Measurements from ENCODE around the gene AFF2. TPM values are rescaled to one million over a fixed set of nuclear protein-coding genes. Genes with fewer than 3 reads are reported as not detected.

Gene AFF2
- total RNA-seq, 1 donor from 2014 or later, result 0.74 TPM

DNA sequence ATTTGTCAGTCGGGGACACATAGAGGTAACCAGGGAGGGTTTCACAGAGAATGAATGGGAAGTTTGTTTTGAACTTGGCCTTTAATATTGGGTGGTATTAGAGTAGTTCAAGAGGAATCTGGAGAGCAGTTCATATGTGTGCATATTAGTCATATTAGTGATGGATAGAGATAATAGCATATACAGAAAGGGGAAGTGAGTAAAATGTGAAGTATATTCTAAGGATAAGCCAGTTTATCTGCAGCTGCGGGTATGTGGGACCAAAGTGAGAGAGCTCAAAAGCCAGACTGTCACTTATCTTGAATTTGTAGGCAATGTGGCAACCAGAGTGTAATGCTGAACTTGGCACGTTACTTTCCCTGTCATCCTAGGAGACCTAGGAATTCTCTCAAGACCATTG, 169.9 kb downstream of the AFF2 start:
- intact Hi-C loops (cut with DNase I), result no loop called here
- no peaks in the 10 kb centered on the region for H3K36me3 ChIP-seq
- H3K4me1 ChIP-seq, result no peaks in the 10 kb centered on the region
- no peak overlapping the region for H3K4me3 ChIP-seq
- TF ChIP-seq POLR2A (IDR thresholded peaks at IDR 0.05) (no peak), POLR2AphosphoS5 (IDR thresholded peaks at IDR 0.05; ENCODE audit: insufficient read depth in 1 of 2, low read depth in 1 of 2) (no peak)
- TF ChIP-seq, protein P1, sequence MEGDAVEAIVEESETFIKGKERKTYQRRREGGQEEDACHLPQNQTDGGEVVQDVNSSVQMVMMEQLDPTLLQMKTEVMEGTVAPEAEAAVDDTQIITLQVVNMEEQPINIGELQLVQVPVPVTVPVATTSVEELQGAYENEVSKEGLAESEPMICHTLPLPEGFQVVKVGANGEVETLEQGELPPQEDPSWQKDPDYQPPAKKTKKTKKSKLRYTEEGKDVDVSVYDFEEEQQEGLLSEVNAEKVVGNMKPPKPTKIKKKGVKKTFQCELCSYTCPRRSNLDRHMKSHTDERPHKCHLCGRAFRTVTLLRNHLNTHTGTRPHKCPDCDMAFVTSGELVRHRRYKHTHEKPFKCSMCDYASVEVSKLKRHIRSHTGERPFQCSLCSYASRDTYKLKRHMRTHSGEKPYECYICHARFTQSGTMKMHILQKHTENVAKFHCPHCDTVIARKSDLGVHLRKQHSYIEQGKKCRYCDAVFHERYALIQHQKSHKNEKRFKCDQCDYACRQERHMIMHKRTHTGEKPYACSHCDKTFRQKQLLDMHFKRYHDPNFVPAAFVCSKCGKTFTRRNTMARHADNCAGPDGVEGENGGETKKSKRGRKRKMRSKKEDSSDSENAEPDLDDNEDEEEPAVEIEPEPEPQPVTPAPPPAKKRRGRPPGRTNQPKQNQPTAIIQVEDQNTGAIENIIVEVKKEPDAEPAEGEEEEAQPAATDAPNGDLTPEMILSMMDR (IDR thresholded peaks at IDR 0.05), result no peak
- no peak overlapping the region for H3K27ac ChIP-seq
- peaks cover 8% of the 10 kb centered on the region for H3K9me3 ChIP-seq
- no peaks in the 10 kb centered on the region for H3K27me3 ChIP-seq
- no peak for DNase-seq (ENCODE audit: extremely low spot score in 2 of 2)

DNA sequence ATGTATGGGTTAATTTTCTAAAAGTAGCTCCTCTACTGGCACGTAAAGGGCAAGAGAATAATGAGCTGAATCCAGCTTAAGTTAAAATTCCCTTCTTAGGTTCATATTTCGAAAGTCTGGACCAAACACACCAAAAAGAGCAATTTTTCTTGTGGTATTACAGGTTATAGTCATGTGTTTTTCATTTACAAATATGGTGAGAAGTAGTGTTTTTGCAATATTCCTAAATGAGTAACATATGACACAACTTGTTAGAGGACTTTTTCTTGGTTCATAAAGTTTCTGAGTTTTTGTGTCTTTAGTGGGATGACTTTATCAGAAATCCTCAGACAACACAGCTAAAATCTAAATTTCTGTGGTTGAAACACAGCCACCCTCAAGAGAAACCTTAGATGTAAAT, 172.1 kb downstream of the AFF2 start:
- Histone ChIP-seq H3K4me3 (no peak overlapping the region), H3K9me3 (peaks cover 8% of the 10 kb centered on the region), H3K27me3 (no peaks in the 10 kb centered on the region), H3K27ac (no peak overlapping the region), H3K4me1 (no peaks in the 10 kb centered on the region), H3K36me3 (no peaks in the 10 kb centered on the region)
- no peak for DNase-seq (ENCODE audit: extremely low spot score in 2 of 2)
- intact Hi-C loops (cut with DNase I), result no loop called here
- TF ChIP-seq POLR2A (IDR thresholded peaks at IDR 0.05) (no peak), POLR2AphosphoS5 (IDR thresholded peaks at IDR 0.05; ENCODE audit: insufficient read depth in 1 of 2, low read depth in 1 of 2) (no peak)
- TF ChIP-seq, protein P1 (IDR thresholded peaks at IDR 0.05), result no peak

GRCh38 chrX:148681605-148682004, 181.2 kb downstream of the AFF2 start:
- Histone ChIP-seq H3K27ac (no peak overlapping the region), H3K9me3 (no peaks in the 10 kb centered on the region), H3K27me3 (no peaks in the 10 kb centered on the region), H3K36me3 (no peaks in the 10 kb centered on the region), H3K4me1 (no peaks in the 10 kb centered on the region), H3K4me3 (no peak overlapping the region)
- no peak for DNase-seq (ENCODE audit: extremely low spot score in 2 of 2)
- no peak for TF ChIP-seq POLR2AphosphoS5 (IDR thresholded peaks at IDR 0.05; ENCODE audit: insufficient read depth in 1 of 2, low read depth in 1 of 2)
- TF ChIP-seq, protein P1 (IDR thresholded peaks at IDR 0.05), result no peak
- no peak for TF ChIP-seq POLR2A (IDR thresholded peaks at IDR 0.05)
- intact Hi-C loops (cut with DNase I), result no loop called here

DNA sequence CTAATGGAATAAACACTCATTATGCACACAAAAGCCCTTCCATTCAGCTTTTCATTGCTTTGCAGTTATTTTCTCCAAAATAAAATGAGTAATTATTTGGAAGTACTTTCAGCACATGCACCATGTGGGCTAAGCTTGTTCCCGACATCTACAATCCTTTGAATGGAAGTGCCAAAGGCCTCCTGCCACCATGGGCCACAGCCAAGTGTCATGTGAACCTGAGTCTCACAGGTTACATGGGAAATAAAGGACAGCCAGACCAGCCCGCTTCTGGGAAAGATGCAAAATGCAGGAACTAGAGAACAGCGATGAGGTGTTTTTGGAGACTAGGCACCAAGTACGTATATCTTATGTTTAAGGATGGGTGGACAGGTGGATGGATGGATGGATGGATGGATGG, 181.8 kb downstream of the AFF2 start:
- intact Hi-C loops (cut with DNase I), result no loop called here
- no peaks in the 10 kb centered on the region for H3K9me3 ChIP-seq
- H3K27me3 ChIP-seq, result no peaks in the 10 kb centered on the region
- H3K4me3 ChIP-seq, result no peak overlapping the region
- DNase-seq (ENCODE audit: extremely low spot score in 2 of 2), result no peak
- H3K27ac ChIP-seq, result no peak overlapping the region
- H3K4me1 ChIP-seq, result no peaks in the 10 kb centered on the region
- TF ChIP-seq POLR2A (IDR thresholded peaks at IDR 0.05) (no peak), POLR2AphosphoS5 (IDR thresholded peaks at IDR 0.05; ENCODE audit: insufficient read depth in 1 of 2, low read depth in 1 of 2) (no peak)
- TF ChIP-seq, protein P1 (IDR thresholded peaks at IDR 0.05), result no peak
- no peaks in the 10 kb centered on the region for H3K36me3 ChIP-seq

DNA sequence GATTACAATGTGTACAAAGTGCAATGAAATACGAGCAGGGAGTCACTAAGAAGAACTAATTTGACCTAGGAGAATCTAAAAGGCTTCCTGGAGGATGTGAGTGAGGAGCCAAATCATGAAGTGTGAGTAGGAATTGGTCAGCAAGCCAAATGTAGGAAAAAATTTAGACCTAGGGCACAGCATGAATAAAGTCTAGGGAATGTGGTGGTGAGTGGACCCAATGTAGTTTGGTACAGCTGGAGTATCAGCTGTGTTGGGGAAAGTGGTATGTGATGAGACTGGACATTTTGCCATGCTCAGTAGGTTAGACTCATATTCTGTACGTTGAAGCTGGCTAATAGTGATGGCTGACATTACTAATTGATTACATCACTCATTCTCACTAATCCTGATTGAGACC, 191.0 kb downstream of the AFF2 start:
- DNase-seq (ENCODE audit: extremely low spot score in 2 of 2), result no peak
- no peaks in the 10 kb centered on the region for H3K4me1 ChIP-seq
- H3K4me3 ChIP-seq, result no peak overlapping the region
- H3K36me3 ChIP-seq, result no peaks in the 10 kb centered on the region
- TF ChIP-seq POLR2A (IDR thresholded peaks at IDR 0.05) (no peak), POLR2AphosphoS5 (IDR thresholded peaks at IDR 0.05; ENCODE audit: insufficient read depth in 1 of 2, low read depth in 1 of 2) (no peak)
- TF ChIP-seq, protein P1 (IDR thresholded peaks at IDR 0.05), result no peak
- intact Hi-C loops (cut with DNase I), result no loop called here
- H3K27me3 ChIP-seq, result no peaks in the 10 kb centered on the region
- no peaks in the 10 kb centered on the region for H3K9me3 ChIP-seq
- no peak overlapping the region for H3K27ac ChIP-seq
